ENCODE results near the gene FAM168B. TPM values are rescaled to one million over a fixed set of nuclear protein-coding genes. Genes with fewer than 3 reads are reported as not detected.

The FAM168B gene
- total RNA-seq, 1 donor, result 68.5 TPM

GRCh38 chr2:131050896-131051295 lies 42.4 kb downstream of the FAM168B start:
- Histone ChIP-seq H3K9me3 (ENCODE audit: low read depth, low read length) (no peaks in the 10 kb centered on the region), H3K27me3 (ENCODE audit: insufficient read depth, low read length) (no peaks in the 10 kb centered on the region), H3K4me3 (ENCODE audit: low read length) (no peak overlapping the region), H3K4me1 (ENCODE audit: insufficient read depth, low read length) (no peaks in the 10 kb centered on the region)

- Histone ChIP-seq H3K27me3 (ENCODE audit: insufficient read depth, low read length) (no peaks in the 10 kb centered on the region), H3K4me3 (ENCODE audit: low read length) (no peak overlapping the region), H3K4me1 (ENCODE audit: insufficient read depth, low read length) (no peaks in the 10 kb centered on the region), H3K9me3 (ENCODE audit: low read depth, low read length) (no peaks in the 10 kb centered on the region)
Observed at GRCh38 chr2:131049150-131049718, 44.0 kb downstream of the FAM168B start.

GRCh38 chr2:131048641-131049040 lies 44.6 kb downstream of the FAM168B start:
- Histone ChIP-seq H3K27me3 (ENCODE audit: insufficient read depth, low read length) (no peaks in the 10 kb centered on the region), H3K9me3 (ENCODE audit: low read depth, low read length) (no peaks in the 10 kb centered on the region), H3K4me3 (ENCODE audit: low read length) (no peak overlapping the region), H3K4me1 (ENCODE audit: insufficient read depth, low read length) (no peaks in the 10 kb centered on the region)

DNA sequence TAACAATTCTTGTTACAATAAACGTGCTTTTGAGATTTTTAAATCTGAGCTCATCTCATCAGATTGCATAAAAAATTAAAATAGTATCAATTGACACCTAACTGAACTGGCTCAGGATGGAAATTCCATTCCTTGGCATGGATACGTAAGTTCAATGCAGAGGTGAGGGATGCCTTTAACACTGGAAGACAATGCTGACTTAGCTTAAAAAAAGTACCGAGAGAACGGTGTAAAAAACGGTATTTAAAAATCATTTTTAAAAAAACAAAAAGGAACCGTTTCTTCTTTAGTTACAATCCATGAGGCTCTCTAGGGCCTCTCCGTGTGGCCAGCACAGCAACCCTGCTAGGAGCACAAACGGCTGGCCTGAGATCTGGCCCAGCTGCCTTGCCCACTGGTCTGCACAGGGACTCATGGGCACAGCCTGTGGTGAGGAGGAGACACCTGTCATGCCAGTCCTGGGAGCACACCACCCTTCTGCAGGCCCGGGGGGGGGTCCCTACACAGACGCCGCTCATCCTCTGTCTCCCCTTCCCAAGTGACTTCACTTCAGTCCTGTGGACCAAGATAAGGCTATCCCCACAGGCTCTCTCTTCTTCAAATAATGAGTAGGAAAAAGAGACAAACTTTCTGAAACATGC lies 45.2 kb downstream of the FAM168B start:
- H3K27me3 ChIP-seq (ENCODE audit: insufficient read depth, low read length), result no peaks in the 10 kb centered on the region
- no peaks in the 10 kb centered on the region for H3K4me1 ChIP-seq (ENCODE audit: insufficient read depth, low read length)
- no peaks in the 10 kb centered on the region for H3K9me3 ChIP-seq (ENCODE audit: low read depth, low read length)
- H3K4me3 ChIP-seq (ENCODE audit: low read length), result no peak overlapping the region

- Histone ChIP-seq H3K4me1 (ENCODE audit: insufficient read depth, low read length) (no peaks in the 10 kb centered on the region), H3K27me3 (ENCODE audit: insufficient read depth, low read length) (no peaks in the 10 kb centered on the region), H3K9me3 (ENCODE audit: low read depth, low read length) (no peaks in the 10 kb centered on the region), H3K4me3 (ENCODE audit: low read length) (no peak overlapping the region)
Observed at GRCh38 chr2:131046918-131047652, 46.2 kb downstream of the FAM168B start.

- Histone ChIP-seq H3K27me3 (ENCODE audit: insufficient read depth, low read length) (no peaks in the 10 kb centered on the region), H3K4me3 (ENCODE audit: low read length) (no peak overlapping the region), H3K4me1 (ENCODE audit: insufficient read depth, low read length) (peaks cover 8% of the 10 kb centered on the region), H3K9me3 (ENCODE audit: low read depth, low read length) (no peaks in the 10 kb centered on the region)
Observed at GRCh38 chr2:131046028-131046917, 47.0 kb downstream of the FAM168B start.

GRCh38 chr2:131045286-131046027 lies 47.8 kb downstream of the FAM168B start:
- Histone ChIP-seq H3K27me3 (ENCODE audit: insufficient read depth, low read length) (no peaks in the 10 kb centered on the region), H3K9me3 (ENCODE audit: low read depth, low read length) (no peaks in the 10 kb centered on the region), H3K4me1 (ENCODE audit: insufficient read depth, low read length) (peaks cover 11% of the 10 kb centered on the region), H3K4me3 (ENCODE audit: low read length) (no peak overlapping the region)

- H3K4me1 ChIP-seq (ENCODE audit: insufficient read depth, low read length), result peaks cover 17% of the 10 kb centered on the region
- no peaks in the 10 kb centered on the region for H3K27me3 ChIP-seq (ENCODE audit: insufficient read depth, low read length)
- H3K9me3 ChIP-seq (ENCODE audit: low read depth, low read length), result no peaks in the 10 kb centered on the region
- H3K4me3 ChIP-seq (ENCODE audit: low read length), result no peak overlapping the region
Observed at GRCh38 chr2:131044757-131045150, 48.5 kb downstream of the FAM168B start.

DNA sequence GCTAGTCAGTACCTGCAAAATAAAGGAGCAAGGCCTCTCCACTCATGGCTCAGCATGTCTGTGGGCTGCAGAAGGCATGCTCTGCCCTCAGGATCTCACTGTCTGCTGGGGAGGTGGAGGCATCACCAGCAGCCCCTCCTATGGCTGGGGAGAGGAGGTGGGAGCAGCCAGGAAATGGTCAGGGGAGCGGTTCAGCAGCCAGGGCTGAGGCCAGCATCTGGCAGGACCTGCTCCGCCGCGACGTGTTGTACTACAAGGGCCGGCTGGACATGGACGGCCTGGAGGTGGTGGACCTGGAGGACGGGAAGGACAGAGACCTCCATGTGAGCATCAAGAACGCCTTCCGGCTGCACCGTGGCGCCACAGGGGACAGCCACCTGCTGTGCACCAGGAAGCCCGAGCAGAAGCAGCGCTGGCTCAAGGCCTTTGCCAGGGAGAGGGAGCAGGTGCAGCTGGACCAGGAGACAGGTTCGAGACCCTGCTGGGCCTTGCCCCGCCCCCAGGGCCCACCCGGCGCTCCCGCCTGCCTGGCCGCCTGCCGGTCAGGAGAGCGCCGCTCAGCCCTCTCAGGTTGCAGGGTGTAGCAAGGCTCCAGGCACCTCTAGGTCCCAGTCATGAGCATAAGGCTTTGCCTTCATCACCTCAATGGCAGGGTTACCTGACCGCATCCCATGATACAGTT lies 49.0 kb downstream of the FAM168B start:
- H3K4me1 ChIP-seq (ENCODE audit: insufficient read depth, low read length), result peaks cover 19% of the 10 kb centered on the region
- H3K27me3 ChIP-seq (ENCODE audit: insufficient read depth, low read length), result no peaks in the 10 kb centered on the region
- H3K9me3 ChIP-seq (ENCODE audit: low read depth, low read length), result no peaks in the 10 kb centered on the region
- no peak overlapping the region for H3K4me3 ChIP-seq (ENCODE audit: low read length)

DNA sequence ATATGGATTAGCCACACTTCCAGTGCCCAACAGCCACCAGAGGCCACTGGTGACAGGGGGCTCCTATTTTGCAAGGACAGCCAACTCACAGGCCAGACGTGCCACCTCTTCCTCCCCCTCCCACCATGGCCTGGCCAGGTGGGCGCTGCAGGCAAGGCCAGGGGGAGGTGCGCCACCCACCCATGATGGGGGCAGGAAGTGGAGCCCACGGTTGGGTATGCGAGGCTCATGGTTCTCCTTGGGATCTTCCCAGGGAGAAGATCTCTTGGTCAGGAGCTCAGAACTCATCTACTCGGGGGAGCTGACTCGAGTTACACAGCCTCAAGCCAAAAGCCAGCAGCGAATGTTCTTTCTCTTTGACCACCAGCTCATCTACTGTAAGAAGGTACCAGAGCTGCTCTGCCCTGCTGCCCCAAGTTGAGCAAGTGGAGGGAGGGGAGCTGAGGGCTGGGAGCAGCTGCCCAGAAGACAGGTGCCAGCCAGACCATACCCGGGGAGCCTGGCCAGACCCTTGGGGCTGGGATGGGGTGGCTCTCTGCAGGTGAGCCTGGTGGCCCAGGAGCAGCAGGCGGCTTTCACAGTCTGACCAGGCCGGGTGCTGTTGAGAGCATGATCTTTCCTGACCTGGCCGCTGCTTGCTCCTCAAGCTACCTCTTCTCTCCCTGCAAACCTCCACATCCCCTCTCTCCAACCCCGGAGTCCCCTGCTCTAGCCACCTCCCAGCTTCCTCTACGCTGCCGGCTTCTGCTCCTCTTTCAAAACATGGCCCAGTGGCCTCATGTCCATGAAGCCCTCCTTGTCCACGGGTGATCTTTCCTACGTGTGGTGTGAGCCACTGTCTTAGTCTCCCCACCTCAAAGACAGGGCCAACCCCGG lies 49.8 kb downstream of the FAM168B start:
- Histone ChIP-seq H3K27me3 (ENCODE audit: insufficient read depth, low read length) (no peaks in the 10 kb centered on the region), H3K9me3 (ENCODE audit: low read depth, low read length) (no peaks in the 10 kb centered on the region), H3K4me1 (ENCODE audit: insufficient read depth, low read length) (peaks cover 19% of the 10 kb centered on the region), H3K4me3 (ENCODE audit: low read length) (no peak overlapping the region)

DNA sequence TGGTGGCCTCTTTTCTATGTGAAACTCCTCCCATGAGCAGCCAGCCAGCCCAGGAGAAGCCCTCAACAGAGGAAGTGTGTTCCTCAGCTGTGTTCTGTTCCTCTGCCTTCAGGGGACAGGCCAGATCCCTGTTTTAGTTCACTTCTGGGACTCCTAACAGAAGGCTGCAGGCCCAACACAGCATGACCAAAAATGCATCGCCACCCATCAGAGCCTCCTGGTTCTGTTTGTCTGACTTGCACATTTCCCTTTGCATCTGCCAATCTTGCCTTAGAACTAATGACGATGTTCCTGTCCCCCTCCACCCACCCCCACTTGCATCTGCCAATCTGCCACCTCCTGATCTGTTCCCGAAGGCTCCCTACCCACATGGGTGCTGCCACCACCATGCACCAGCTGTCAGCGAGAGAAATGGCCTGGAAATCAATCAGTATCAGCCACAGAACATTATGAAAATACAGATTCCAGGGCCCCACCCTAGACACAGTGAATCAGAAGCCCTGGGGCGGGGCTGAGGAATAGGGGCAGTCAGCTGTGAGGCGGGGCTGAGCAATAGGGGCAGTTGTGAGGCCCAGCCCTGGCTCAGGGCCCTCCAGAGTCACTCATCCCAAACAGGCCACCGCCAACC lies 51.0 kb downstream of the FAM168B start:
- peaks cover 19% of the 10 kb centered on the region for H3K4me1 ChIP-seq (ENCODE audit: insufficient read depth, low read length)
- H3K9me3 ChIP-seq (ENCODE audit: low read depth, low read length), result no peaks in the 10 kb centered on the region
- no peaks in the 10 kb centered on the region for H3K27me3 ChIP-seq (ENCODE audit: insufficient read depth, low read length)
- no peak overlapping the region for H3K4me3 ChIP-seq (ENCODE audit: low read length)

DNA sequence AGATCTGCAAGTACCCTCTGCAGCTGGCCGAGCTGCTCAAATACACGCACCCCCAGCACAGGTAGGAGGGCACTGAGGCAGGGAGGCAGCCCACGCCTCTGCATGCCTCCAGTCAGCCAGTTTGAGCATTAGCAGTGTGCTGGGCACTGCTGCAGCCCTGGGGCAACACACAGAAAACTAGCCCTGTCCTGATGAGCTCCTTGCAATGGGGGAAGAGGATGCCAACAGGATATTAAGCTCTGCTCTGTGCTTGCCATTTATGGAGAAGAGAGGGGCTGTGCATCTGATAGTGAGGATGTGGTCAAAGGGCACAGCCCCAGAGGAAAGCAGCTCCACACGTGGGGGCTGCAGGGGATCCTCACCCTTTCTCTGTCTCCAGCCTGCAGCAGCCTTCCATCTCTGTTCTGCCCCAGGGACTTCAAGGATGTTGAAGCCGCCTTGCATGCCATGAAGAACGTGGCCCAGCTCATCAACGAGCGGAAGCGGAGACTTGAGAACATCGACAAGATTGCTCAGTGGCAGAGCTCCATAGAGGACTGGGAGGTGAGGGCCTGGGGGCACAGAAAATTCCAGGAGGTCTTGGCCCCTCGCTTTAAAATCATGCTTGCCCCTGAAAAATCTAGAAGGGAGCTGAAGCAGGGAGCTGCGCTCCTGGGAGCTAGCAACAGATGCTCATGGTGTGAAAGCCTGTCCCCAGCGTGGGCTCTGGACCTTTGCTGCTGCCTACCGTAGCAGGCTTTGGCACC lies 51.7 kb downstream of the FAM168B start:
- Histone ChIP-seq H3K4me3 (ENCODE audit: low read length) (no peak overlapping the region), H3K4me1 (ENCODE audit: insufficient read depth, low read length) (peaks cover 19% of the 10 kb centered on the region), H3K9me3 (ENCODE audit: low read depth, low read length) (no peaks in the 10 kb centered on the region), H3K27me3 (ENCODE audit: insufficient read depth, low read length) (no peaks in the 10 kb centered on the region)
